KMS-11 (cell line): Measurements from ENCODE around the gene TLCD5.

Experiments used
- H2AFZ ChIP-seq: fragments of 200-600 bp; sonication (generic); 2 replicates; pipeline ENCODE4 v1.6.1; 2016; ENCODE audit warnings: antibody characterized with exemption, mixed run types, low read depth
- H3K27ac ChIP-seq: fragments of 200-600 bp; sonication (generic); 2 replicates; pipeline ENCODE4 v1.6.1; 2016; ENCODE audit warnings: mild to moderate bottlenecking, mixed run types
- H3K27me3 ChIP-seq: fragments of 200-600 bp; sonication (generic); 2 replicates; pipeline ENCODE4 v1.6.1; 2017; ENCODE audit warnings: mild to moderate bottlenecking, low read depth, mixed run types, moderate library complexity; ENCODE audit not compliant: insufficient read depth
- H3K36me3 ChIP-seq: fragments of 200-600 bp; sonication (generic); 2 replicates; pipeline ENCODE4 v1.6.1; 2017; ENCODE audit warnings: mild to moderate bottlenecking, mixed run types; ENCODE audit not compliant: insufficient read depth
- H3K4me1 ChIP-seq: fragments of 200-600 bp; sonication (generic); 2 replicates; pipeline ENCODE4 v1.6.1; 2016; ENCODE audit warnings: mild to moderate bottlenecking, low read depth, mixed run types; ENCODE audit not compliant: poor library complexity, severe bottlenecking
- H3K4me2 ChIP-seq: fragments of 200-600 bp; sonication (generic); 2 replicates; pipeline ENCODE4 v1.7.0; 2016; ENCODE audit warnings: mild to moderate bottlenecking, mixed run types
- H3K4me3 ChIP-seq: fragments of 200-600 bp; sonication (generic); IDR thresholded peaks from 2 replicates; pipeline ENCODE4 v1.6.1; 2017; ENCODE audit warnings: low read depth, low read length, mixed read lengths; ENCODE audit not compliant: insufficient read depth
- H3K79me2 ChIP-seq: fragments of 200-600 bp; sonication (generic); 2 replicates; pipeline ENCODE4 v1.6.1; 2016; ENCODE audit warnings: low read depth, mixed run types; ENCODE audit not compliant: insufficient read depth
- H3K9ac ChIP-seq: fragments of 200-600 bp; sonication (generic); 2 replicates; pipeline ENCODE4 v1.6.1; 2016; ENCODE audit warnings: mild to moderate bottlenecking, mixed run types
- H4K20me1 ChIP-seq: fragments of 200-600 bp; sonication (generic); 2 replicates; pipeline ENCODE4 v1.6.1; 2016; ENCODE audit warnings: mild to moderate bottlenecking, mixed run types; ENCODE audit not compliant: insufficient read depth
- TF ChIP-seq, protein P1 (sequence below): fragments of 200-600 bp; sonication (generic); conservative IDR thresholded peaks from 2 replicates; pipeline ENCODE4 v1.6.1; 2017; ENCODE audit warnings: low read depth, mild to moderate bottlenecking, antibody characterized with exemption, low read length, moderate library complexity, mixed read lengths

TLCD5 gene

DNA sequence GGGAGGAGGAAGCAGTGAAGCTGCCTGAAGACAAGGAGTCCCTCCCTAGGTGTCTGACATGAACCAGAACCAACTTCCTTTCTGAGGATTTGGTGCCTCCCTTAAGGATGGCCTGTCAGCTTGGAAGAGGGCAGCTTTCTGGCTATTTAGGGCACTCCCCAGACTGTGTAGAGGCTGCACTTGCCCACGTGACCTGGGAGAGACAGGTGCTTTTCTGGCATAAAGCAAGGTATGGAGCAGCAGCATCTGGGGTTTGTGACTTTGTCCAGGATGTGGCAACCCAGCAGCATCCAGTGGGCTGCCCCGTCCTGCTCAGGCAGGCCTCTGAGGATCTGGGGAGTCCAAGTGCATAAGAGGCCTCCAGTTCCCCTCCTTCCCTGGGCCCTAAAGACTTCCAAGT is 42.0 kb upstream of the TLCD5 start:
- TF ChIP-seq, protein P1, sequence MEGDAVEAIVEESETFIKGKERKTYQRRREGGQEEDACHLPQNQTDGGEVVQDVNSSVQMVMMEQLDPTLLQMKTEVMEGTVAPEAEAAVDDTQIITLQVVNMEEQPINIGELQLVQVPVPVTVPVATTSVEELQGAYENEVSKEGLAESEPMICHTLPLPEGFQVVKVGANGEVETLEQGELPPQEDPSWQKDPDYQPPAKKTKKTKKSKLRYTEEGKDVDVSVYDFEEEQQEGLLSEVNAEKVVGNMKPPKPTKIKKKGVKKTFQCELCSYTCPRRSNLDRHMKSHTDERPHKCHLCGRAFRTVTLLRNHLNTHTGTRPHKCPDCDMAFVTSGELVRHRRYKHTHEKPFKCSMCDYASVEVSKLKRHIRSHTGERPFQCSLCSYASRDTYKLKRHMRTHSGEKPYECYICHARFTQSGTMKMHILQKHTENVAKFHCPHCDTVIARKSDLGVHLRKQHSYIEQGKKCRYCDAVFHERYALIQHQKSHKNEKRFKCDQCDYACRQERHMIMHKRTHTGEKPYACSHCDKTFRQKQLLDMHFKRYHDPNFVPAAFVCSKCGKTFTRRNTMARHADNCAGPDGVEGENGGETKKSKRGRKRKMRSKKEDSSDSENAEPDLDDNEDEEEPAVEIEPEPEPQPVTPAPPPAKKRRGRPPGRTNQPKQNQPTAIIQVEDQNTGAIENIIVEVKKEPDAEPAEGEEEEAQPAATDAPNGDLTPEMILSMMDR, result no peak
- Histone ChIP-seq H3K9ac (no peak overlapping the region), H3K27ac (no peak overlapping the region), H3K4me1 (no peaks in the 10 kb centered on the region), H3K4me2 (no peak overlapping the region), H4K20me1 (no peaks in the 10 kb centered on the region), H3K79me2 (no peaks in the 10 kb centered on the region), H2AFZ (no peak overlapping the region), H3K36me3 (no peaks in the 10 kb centered on the region), H3K4me3 (no peak overlapping the region), H3K27me3 (no peaks in the 10 kb centered on the region)

DNA sequence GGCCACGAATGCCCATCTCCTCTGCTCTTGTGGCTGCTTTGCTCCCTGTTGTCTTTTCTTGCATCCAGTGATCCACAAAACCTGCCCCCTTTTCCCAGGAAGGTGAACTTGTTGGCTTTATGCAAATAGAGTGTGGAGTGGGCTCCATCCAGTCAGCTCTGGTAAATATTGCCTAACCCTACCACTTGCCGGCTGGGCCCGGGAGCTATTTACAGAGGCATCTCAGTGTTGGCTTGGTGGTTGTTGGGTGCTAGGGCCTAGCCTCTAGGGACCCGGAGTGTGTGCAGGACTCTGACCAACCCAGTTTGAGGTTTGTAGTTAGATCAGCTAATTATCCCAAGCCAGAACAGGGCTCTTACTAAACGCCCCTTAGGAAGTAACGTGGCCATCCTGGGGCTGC is 40.8 kb upstream of the TLCD5 start:
- Histone ChIP-seq H4K20me1 (no peaks in the 10 kb centered on the region), H3K4me2 (no peak overlapping the region), H3K9ac (no peak overlapping the region), H3K36me3 (no peaks in the 10 kb centered on the region), H3K4me3 (no peak overlapping the region), H3K79me2 (no peaks in the 10 kb centered on the region), H2AFZ (no peak overlapping the region), H3K27me3 (no peaks in the 10 kb centered on the region), H3K4me1 (no peaks in the 10 kb centered on the region), H3K27ac (no peak overlapping the region)
- TF ChIP-seq, protein P1, result no peak

DNA sequence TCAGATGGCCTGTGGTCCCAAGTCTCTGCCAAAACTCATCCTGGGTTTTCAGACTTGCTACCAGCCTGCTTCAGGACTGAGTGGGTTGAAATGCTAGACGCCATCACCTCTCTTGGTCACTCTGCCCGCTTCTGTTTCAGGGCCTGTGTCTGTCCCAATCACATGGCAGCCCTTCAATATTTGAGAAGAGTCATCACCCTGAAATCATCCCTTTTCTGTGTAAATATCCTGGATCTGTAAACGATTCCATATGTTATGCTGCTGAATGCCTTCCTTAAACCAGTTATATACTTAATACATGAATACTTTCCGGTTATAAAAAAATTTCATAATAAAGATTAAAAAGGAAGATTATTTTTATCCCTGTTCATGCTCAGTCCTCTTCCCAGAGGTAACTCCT is 39.8 kb upstream of the TLCD5 start:
- H3K4me2 ChIP-seq, result no peak overlapping the region
- H3K27ac ChIP-seq, result no peak overlapping the region
- H3K9ac ChIP-seq, result no peak overlapping the region
- no peak overlapping the region for H2AFZ ChIP-seq
- H4K20me1 ChIP-seq, result no peaks in the 10 kb centered on the region
- TF ChIP-seq, protein P1, result no peak
- H3K4me3 ChIP-seq, result no peak overlapping the region
- H3K4me1 ChIP-seq, result no peaks in the 10 kb centered on the region
- H3K79me2 ChIP-seq, result no peaks in the 10 kb centered on the region
- no peaks in the 10 kb centered on the region for H3K27me3 ChIP-seq
- H3K36me3 ChIP-seq, result no peaks in the 10 kb centered on the region

DNA sequence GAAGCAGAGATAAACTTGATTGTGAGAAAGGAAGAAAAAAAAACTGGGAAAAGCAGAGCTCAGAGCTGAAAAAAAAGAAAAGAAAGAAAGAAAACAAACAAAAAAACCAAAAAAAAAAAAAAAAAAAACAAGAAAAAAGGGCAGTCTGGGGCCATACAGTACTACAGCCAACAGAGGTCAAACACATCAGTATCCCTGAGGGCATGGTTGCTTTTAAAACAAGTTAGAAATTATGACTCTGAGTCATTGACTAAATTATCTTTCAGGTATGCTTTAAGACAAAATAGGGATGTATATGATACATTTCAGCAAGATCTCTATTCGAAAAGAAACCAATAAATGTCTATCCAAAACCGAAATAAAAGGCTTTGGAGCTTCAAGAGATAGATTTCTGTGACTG is 37.1 kb upstream of the TLCD5 start:
- H2AFZ ChIP-seq, result no peak overlapping the region
- no peaks in the 10 kb centered on the region for H3K27me3 ChIP-seq
- H3K79me2 ChIP-seq, result no peaks in the 10 kb centered on the region
- H3K27ac ChIP-seq, result no peak overlapping the region
- H3K4me1 ChIP-seq, result no peaks in the 10 kb centered on the region
- H3K36me3 ChIP-seq, result no peaks in the 10 kb centered on the region
- no peak overlapping the region for H3K4me2 ChIP-seq
- TF ChIP-seq, protein P1, result no peak
- H4K20me1 ChIP-seq, result no peaks in the 10 kb centered on the region
- H3K9ac ChIP-seq, result no peak overlapping the region
- H3K4me3 ChIP-seq, result no peak overlapping the region

DNA sequence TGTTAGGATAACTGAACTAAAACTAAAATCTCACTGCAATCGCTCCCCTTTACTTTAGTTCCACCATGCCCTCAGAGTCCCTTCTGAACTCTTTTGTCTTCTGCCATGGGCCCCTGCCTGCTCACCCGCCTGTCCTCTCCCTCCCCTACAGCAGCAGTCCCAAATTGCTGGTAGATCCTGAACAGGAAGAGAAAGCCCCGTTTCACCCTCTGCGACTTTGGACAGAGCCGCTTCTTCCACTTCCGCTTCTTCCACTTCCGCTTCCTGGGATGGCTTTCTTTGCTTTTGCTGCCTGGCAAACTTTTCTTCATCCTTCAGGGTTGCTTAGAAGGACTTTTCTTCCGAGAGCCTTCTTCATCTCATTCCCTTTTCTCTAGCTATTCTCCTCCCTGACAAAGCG is 35.7 kb upstream of the TLCD5 start:
- Histone ChIP-seq H3K79me2 (no peaks in the 10 kb centered on the region), H4K20me1 (no peaks in the 10 kb centered on the region), H3K27ac (no peak overlapping the region), H3K4me2 (no peak overlapping the region), H3K9ac (no peak overlapping the region), H3K27me3 (no peaks in the 10 kb centered on the region), H3K36me3 (no peaks in the 10 kb centered on the region), H3K4me3 (no peak overlapping the region), H3K4me1 (no peaks in the 10 kb centered on the region), H2AFZ (no peak overlapping the region)
- TF ChIP-seq, protein P1, result no peak
